ENCODE results near the gene SLC13A3. TPM values are rescaled to one million over a fixed set of nuclear protein-coding genes. Genes with fewer than 3 reads are reported as not detected.

The SLC13A3 gene
- total RNA-seq, 1 experiment from 2014 or later = 17.5 TPM

GRCh38 chr20:46689082-46689753, 38.0 kb upstream of the SLC13A3 start, which contains the start of gene TP53RK:
Gene TP53RK, minus strand, starts transcription at chr20:46689444. Its CDS starts 30 bp downstream, at chr20:46689414.
- Histone ChIP-seq H3T11ph (ENCODE audit: low read length) (no peak within 1 kb of the TSS), H3K23ac (ENCODE audit: insufficient read length, low read depth, low read length) (no peak within 1 kb of the TSS), H4K8ac (replicated peaks; ENCODE audit: insufficient read length, low read depth, low read length) (no peak within 1 kb of the TSS), H2AFZ (ENCODE audit: low read length) (peak within 1 kb of the TSS; percentile 74), H2BK12ac (ENCODE audit: insufficient read length, low read depth, low read length) (no peak within 1 kb of the TSS), H3K9me3 (ENCODE audit: control insufficient read depth, low read depth, low read length) (no peaks in the 10 kb centered on the region), H2BK120ac (ENCODE audit: low read depth, low read length, poor library complexity, severe bottlenecking) (no peak within 1 kb of the TSS), H3K27me3 (ENCODE audit: insufficient read depth, low read length) (no peaks in the 10 kb centered on the region), H4K91ac (ENCODE audit: insufficient read length, low read depth, low read length) (no peak within 1 kb of the TSS), H3K79me2 (ENCODE audit: insufficient read depth, low read length) (peaks cover 9% of the 10 kb centered on the region; the same call in 1 of the 2 replicates), H3K14ac (ENCODE audit: insufficient read depth, low read length) (peak within 1 kb of the TSS; percentile 98), H3K18ac (ENCODE audit: insufficient read length, low read depth, low read length) (peak within 1 kb of the TSS; percentile 93), H3K27ac (ENCODE audit: insufficient read length, low read depth, low read length) (peak within 1 kb of the TSS; percentile 25), H2BK15ac (ENCODE audit: low read depth, low read length) (no peak within 1 kb of the TSS), H2BK5ac (ENCODE audit: insufficient read length, low read length) (no peak within 1 kb of the TSS), H2AK5ac (ENCODE audit: insufficient read length, low read length) (no peak within 1 kb of the TSS), H3K4me2 (ENCODE audit: insufficient read depth, insufficient read length, low read length) (peak within 1 kb of the TSS; percentile 96), H2BK20ac (ENCODE audit: low read depth, low read length, poor library complexity, severe bottlenecking) (no peak within 1 kb of the TSS), H3K56ac (ENCODE audit: insufficient read length, low read depth, low read length) (no peak within 1 kb of the TSS), H3K23me2 (ENCODE audit: insufficient read length, low read depth, low read length, poor library complexity, severe bottlenecking) (peaks cover 8% of the 10 kb centered on the region), H3K4me1 (ENCODE audit: insufficient read depth, low read length) (0 out of 2 replicates have a peak, but pooled peaks cover 2% of the 10 kb centered on the region), H4K20me1 (ENCODE audit: control insufficient read depth, insufficient read depth, insufficient read length) (no peaks in the 10 kb centered on the region), H3K9ac (ENCODE audit: extremely low read depth, insufficient read length, low read length) (peak within 1 kb of the TSS; percentile 97), H4K5ac (ENCODE audit: insufficient read length, low read depth, low read length) (no peak within 1 kb of the TSS), H3K4ac (ENCODE audit: low read depth, low read length) (no peak within 1 kb of the TSS), H3K79me1 (ENCODE audit: insufficient read depth, low read depth, low read length, poor library complexity, severe bottlenecking) (no peaks in the 10 kb centered on the region)
- no peaks in the 10 kb centered on the region for H3K27me3 Mint-ChIP-seq (ENCODE audit: low read depth)
- peaks cover 32 to 35% of the 10 kb centered on the region in 2 experiments for H3K4me1 Mint-ChIP-seq
- TF ChIP-seq CTCF (conservative IDR thresholded peaks at IDR 0.05) = peak; percentile 44; the same call in 2 of the 3 replicates
- H3K36me3 Mint-ChIP-seq (ENCODE audit: insufficient read depth in 1 of 3, low read depth in 3 of 3) = peaks cover 17 to 22% (median 20%) of the 10 kb centered on the region in 3 experiments
- no CpG with 5 or more reads among the region's 71 CpGs for WGBS (ENCODE audit: extremely low coverage, insufficient read length, low lambda C conversion rate)
- peaks cover 0 to 3% of the 10 kb centered on the region in 2 experiments; a peak in 1 of 5 replicates for H3K9me3 Mint-ChIP-seq
- H3K27ac Mint-ChIP-seq = peak within 1 kb of the TSS; percentile 94 to 97 (median 95)
- DNase-seq = peak; percentile 100
- H3K4me3 Mint-ChIP-seq = peak within 1 kb of the TSS; percentile 92 to 96

Measured in H9 (cell line).